Trophoblast cell (in vitro differentiated cells and primary cell): ENCODE results near the gene IRAK3.
"Not testable (repeated sequence)": the region's sequence is repeated elsewhere in the genome, so short reads cannot be mapped to it uniquely, and the experiment has no call there.

Experiments used
- DNase-seq, 2 donors: peaks; one replicate each; pipeline ENCODE4 v3.0.0-alpha.2; 2016
- H2AFZ ChIP-seq: 2 replicates; pipeline ENCODE4 v1.6.1; 2013; ENCODE audit warnings: low read length, moderate library complexity, mild to moderate bottlenecking; ENCODE audit not compliant: insufficient read depth, poor library complexity
- H2AK5ac ChIP-seq: 2 replicates; pipeline ENCODE4 v1.6.1; 2013; ENCODE audit warnings: mild to moderate bottlenecking, low read length
- H2BK120ac ChIP-seq: 2 replicates; pipeline ENCODE4 v1.6.1; 2013; ENCODE audit warnings: low read length, mild to moderate bottlenecking, moderate library complexity; ENCODE audit not compliant: insufficient read depth, poor library complexity
- H2BK12ac ChIP-seq: 2 replicates; pipeline ENCODE4 v1.6.1; 2013; ENCODE audit warnings: mild to moderate bottlenecking, low read length, moderate library complexity
- H2BK5ac ChIP-seq: 2 replicates; pipeline ENCODE4 v1.6.1; 2013; ENCODE audit warnings: low read length, low read depth, moderate library complexity, mild to moderate bottlenecking; ENCODE audit not compliant: poor library complexity
- H3K14ac ChIP-seq: 2 replicates; pipeline ENCODE4 v1.6.1; 2013; ENCODE audit warnings: mild to moderate bottlenecking, low read length
- H3K18ac ChIP-seq: 2 replicates; pipeline ENCODE4 v1.6.1; 2013; ENCODE audit warnings: mild to moderate bottlenecking, low read length
- H3K23ac ChIP-seq: 2 replicates; pipeline ENCODE4 v1.6.1; 2013; ENCODE audit warnings: low read length
- H3K27ac ChIP-seq: 2 replicates; pipeline ENCODE4 v1.5.1; 2013; ENCODE audit warnings: low read depth, mild to moderate bottlenecking, inconsistent platforms, low read length, moderate library complexity
- H3K27me3 ChIP-seq: 2 replicates; pipeline ENCODE4 v1.6.1; 2013; ENCODE audit warnings: inconsistent platforms, mild to moderate bottlenecking, low read length, moderate library complexity; ENCODE audit not compliant: insufficient read depth
- H3K36me3 ChIP-seq, 2 experiments: 1 replicate in 1 of 2; 2 replicates in 1 of 2; pipeline ENCODE4 v1.6.1; 2013; ENCODE audit warnings: low read length in 2 of 2, mild to moderate bottlenecking in 2 of 2, moderate library complexity in 1 of 2; ENCODE audit not compliant: insufficient read depth in 2 of 2, control insufficient read depth in 1 of 2
- H3K4ac ChIP-seq: 2 replicates; pipeline ENCODE4 v1.6.1; 2013; ENCODE audit warnings: low read depth, mild to moderate bottlenecking, low read length, moderate library complexity
- H3K4me1 ChIP-seq, 2 experiments: 1 replicate in 1 of 2; 2 replicates in 1 of 2; pipeline ENCODE4 v1.6.1; 2013; ENCODE audit warnings: low read length in 2 of 2, mild to moderate bottlenecking in 2 of 2, moderate library complexity in 1 of 2; ENCODE audit not compliant: insufficient read depth in 2 of 2, control insufficient read depth in 1 of 2
- H3K4me2 ChIP-seq: 2 replicates; pipeline ENCODE4 v1.6.1; 2013; ENCODE audit warnings: inconsistent platforms, mild to moderate bottlenecking, low read length, moderate library complexity
- H3K4me3 ChIP-seq: 2 replicates; pipeline ENCODE4 v1.5.1; 2013; ENCODE audit warnings: mild to moderate bottlenecking, low read depth, low read length, inconsistent platforms
- H3K79me1 ChIP-seq: one replicate; pipeline ENCODE4 v1.6.1; 2013; ENCODE audit warnings: low read length
- H3K79me2 ChIP-seq: 2 replicates; pipeline ENCODE4 v1.6.1; 2013; ENCODE audit warnings: low read length, mild to moderate bottlenecking; ENCODE audit not compliant: control insufficient read depth, insufficient read depth, poor library complexity
- H3K9ac ChIP-seq: 2 replicates; pipeline ENCODE4 v1.6.1; 2013; ENCODE audit warnings: mild to moderate bottlenecking, low read length
- H3K9me3 ChIP-seq: 2 replicates; pipeline ENCODE4 v1.6.1; 2013; ENCODE audit warnings: low read depth, mild to moderate bottlenecking, control low read depth, inconsistent platforms, low read length; ENCODE audit not compliant: insufficient read depth
- H4K12ac ChIP-seq: 2 replicates; pipeline ENCODE4 v1.6.1; 2013; ENCODE audit warnings: low read depth, mild to moderate bottlenecking, low read length, moderate library complexity
- H4K8ac ChIP-seq: 2 replicates; pipeline ENCODE4 v1.6.1; 2013; ENCODE audit warnings: low read depth, mild to moderate bottlenecking, low read length, moderate library complexity
- H4K91ac ChIP-seq: one replicate; pipeline ENCODE4 v1.6.1; 2013; ENCODE audit warnings: low read depth, mild to moderate bottlenecking, low read length, moderate library complexity
- WGBS: extraction: QIAGEN DNeasy Blood & Tissue Kit; methylation state at CpG from one replicate; pipeline ENCODE4 v1.1.7; 2013; ENCODE audit warnings: missing lambda C conversion rate; ENCODE audit not compliant: insufficient read length, insufficient coverage; ENCODE audit errors: extremely low coverage; 5-methylcytosine and 5-hydroxymethylcytosine counted together

The IRAK3 gene

GRCh38 chr12:66174391-66175325, 14.4 kb upstream of the IRAK3 start:
- H4K12ac ChIP-seq, H3K36me3 ChIP-seq, H3K14ac ChIP-seq: not testable (repeated sequence)

GRCh38 chr12:66176105-66176900, 12.7 kb upstream of the IRAK3 start:
- no peaks in the 10 kb centered on the region for H3K36me3 ChIP-seq
- no peak overlapping the region for H4K12ac ChIP-seq
- DNase-seq = no peak
- no peak overlapping the region for H2AFZ ChIP-seq
- no peak overlapping the region for H3K27ac ChIP-seq
- no peak overlapping the region for H4K91ac ChIP-seq
- H3K4me1 ChIP-seq = no peaks in the 10 kb centered on the region
- peaks cover 5% of the 10 kb centered on the region for H3K9me3 ChIP-seq
- no peak overlapping the region for H3K18ac ChIP-seq
- H3K79me2 ChIP-seq = no peaks in the 10 kb centered on the region
- H3K14ac ChIP-seq = no peak overlapping the region
- WGBS = no CpG with 5 or more reads among the region's 1 CpG
- no peak overlapping the region for H2BK120ac ChIP-seq
- no peak overlapping the region for H3K23ac ChIP-seq
- H3K4me2 ChIP-seq = no peak overlapping the region
- H4K8ac ChIP-seq = no peak overlapping the region
- no peak overlapping the region for H3K4ac ChIP-seq
- no peak overlapping the region for H3K9ac ChIP-seq
- no peak overlapping the region for H2BK5ac ChIP-seq
- H2BK12ac ChIP-seq = no peak overlapping the region
- peaks cover 5% of the 10 kb centered on the region for H3K27me3 ChIP-seq
- no peak overlapping the region for H3K4me3 ChIP-seq
- no peaks in the 10 kb centered on the region for H3K79me1 ChIP-seq
- H2AK5ac ChIP-seq = no peak overlapping the region

More at GRCh38 chr12:66174391-66175325, 14.4 kb upstream of the IRAK3 start:
- not testable (repeated sequence) for H3K79me2 ChIP-seq, H2BK12ac ChIP-seq, H3K4me2 ChIP-seq, DNase-seq, H3K4ac ChIP-seq, H3K9me3 ChIP-seq, H3K4me3 ChIP-seq, H2BK5ac ChIP-seq, H3K18ac ChIP-seq, H4K91ac ChIP-seq, H3K9ac ChIP-seq, H3K79me1 ChIP-seq, H3K27ac ChIP-seq, H3K27me3 ChIP-seq, H2AK5ac ChIP-seq, H2AFZ ChIP-seq, H3K23ac ChIP-seq, H2BK120ac ChIP-seq, H3K4me1 ChIP-seq, H4K8ac ChIP-seq
- no CpG with 5 or more reads among the region's 54 CpGs for WGBS

GRCh38 chr12:66182956-66183355, 6.1 kb upstream of the IRAK3 start:
- H3K79me1 ChIP-seq = no peaks in the 10 kb centered on the region
- no peak overlapping the region for H3K27ac ChIP-seq
- no peak overlapping the region for H2AK5ac ChIP-seq
- no peak overlapping the region for H3K4ac ChIP-seq
- H3K23ac ChIP-seq = no peak overlapping the region
- H2BK120ac ChIP-seq = no peak overlapping the region
- no peak overlapping the region for H2BK5ac ChIP-seq
- no peak overlapping the region for H2AFZ ChIP-seq
- no CpG with 5 or more reads among the region's 3 CpGs for WGBS
- H2BK12ac ChIP-seq = no peak overlapping the region
- H3K4me2 ChIP-seq = no peak overlapping the region
- H3K4me3 ChIP-seq = no peak overlapping the region
- no peak overlapping the region for H4K91ac ChIP-seq
- H3K79me2 ChIP-seq = no peaks in the 10 kb centered on the region
- no peak overlapping the region for H3K9ac ChIP-seq
- no peak for DNase-seq
- H3K27me3 ChIP-seq = peaks cover 4% of the 10 kb centered on the region
- no peaks in the 10 kb centered on the region for H3K36me3 ChIP-seq
- H4K12ac ChIP-seq = no peak overlapping the region
- H3K18ac ChIP-seq = no peak overlapping the region
- no peak overlapping the region for H4K8ac ChIP-seq
- H3K14ac ChIP-seq = no peak overlapping the region
- H3K4me1 ChIP-seq = no peaks in the 10 kb centered on the region
- no peaks in the 10 kb centered on the region for H3K9me3 ChIP-seq

- H3K9ac ChIP-seq, H3K79me2 ChIP-seq, H2AFZ ChIP-seq, H3K36me3 ChIP-seq, H2BK12ac ChIP-seq, H3K27ac ChIP-seq, H3K4ac ChIP-seq, H4K12ac ChIP-seq, H3K18ac ChIP-seq, DNase-seq, H3K79me1 ChIP-seq, H3K23ac ChIP-seq, H3K4me1 ChIP-seq, H4K91ac ChIP-seq, H3K4me2 ChIP-seq, H2AK5ac ChIP-seq, H3K14ac ChIP-seq, H2BK120ac ChIP-seq, H3K9me3 ChIP-seq, H4K8ac ChIP-seq, H2BK5ac ChIP-seq, H3K4me3 ChIP-seq: not testable (repeated sequence)
- H3K27me3 ChIP-seq = peaks cover 17% of the 10 kb centered on the region
- no CpG with 5 or more reads among the region's 3 CpGs for WGBS
Observed at GRCh38 chr12:66184822-66185221, 4.2 kb upstream of the IRAK3 start.
